ENCODE data around the gene CCDC157. TPM values are rescaled to one million over a fixed set of nuclear protein-coding genes. Genes with fewer than 3 reads are reported as not detected.

CCDC157 gene
- total RNA-seq, 2 experiments from 2014 or later, result 2.4 to 3.7 TPM

- Mint-ChIP-seq H3K4me3 (peak overlapping the region; percentile 93), H3K36me3 (ENCODE audit: low read depth) (peaks cover 48% of the 10 kb centered on the region), H3K9me3 (ENCODE audit: low read depth) (no peaks in the 10 kb centered on the region), H3K27ac (peak overlapping the region; percentile 97), H3K27me3 (no peaks in the 10 kb centered on the region), H3K4me1 (peaks cover 49% of the 10 kb centered on the region)
- CTCF ChIA-PET, result interaction anchor here (0.6 to 7.2 kb wide), 23 partner anchors 9 to 1242 kb away, joined by 3 to 90 read pairs (median 4); partner anchors contain the start of genes CASTOR1, PES1, RNF215 and SEC14L2
- POLR2A ChIA-PET, result interaction anchor here (0.6 to 3.6 kb wide), 8 partner anchors 11 to 1006 kb away, joined by 3 to 18 read pairs (median 5); partner anchors contain the start of genes CCDC157, SEC14L2, SF3A1 and TBC1D10A
- intact Hi-C loops (cut with DNase I, micrococcal nuclease), result loop anchor here (1.0 to 10.0 kb wide), 19 partner anchors 27 to 1619 kb away; partner anchors contain the start of genes SF3A1 (in 2 of the 2), CASTOR1 (in 1 of the 2), CCDC157 (in 1 of the 2) and DRG1 (in 1 of the 2)
- DNase-seq, result peak; percentile 99
- ATAC-seq, result peak; percentile 85
Observed at GRCh38 chr22:30423959-30424533, 67.2 kb downstream of the CCDC157 start.

GRCh38 chr22:30424534-30425326 lies 67.9 kb downstream of the CCDC157 start:
- DNase-seq, result peak; percentile 58
- CTCF ChIA-PET, result interaction anchor here (0.6 to 7.2 kb wide), 21 partner anchors 8 to 1241 kb away, joined by 3 to 90 read pairs (median 4); partner anchors contain the start of genes CASTOR1, RNF215, SEC14L2 and SLC35E4
- intact Hi-C loops (cut with DNase I, micrococcal nuclease), result loop anchor here (1.0 to 10.0 kb wide), 18 partner anchors 27 to 1620 kb away; partner anchors contain the start of genes SF3A1 (in 2 of the 2), CASTOR1 (in 1 of the 2), CCDC157 (in 1 of the 2) and DRG1 (in 1 of the 2)
- peak overlapping the region; percentile 97 for H3K27ac Mint-ChIP-seq
- no peak for ATAC-seq
- H3K4me3 Mint-ChIP-seq, result peak overlapping the region; percentile 93
- H3K9me3 Mint-ChIP-seq (ENCODE audit: low read depth), result no peaks in the 10 kb centered on the region
- peaks cover 44% of the 10 kb centered on the region for H3K36me3 Mint-ChIP-seq (ENCODE audit: low read depth)
- POLR2A ChIA-PET, result interaction anchor here (0.6 to 3.6 kb wide), 9 partner anchors 10 to 545 kb away, joined by 3 to 18 read pairs (median 3); partner anchors contain the start of genes CCDC157, SEC14L2, SF3A1 and TBC1D10A
- peaks cover 49% of the 10 kb centered on the region for H3K4me1 Mint-ChIP-seq
- no peaks in the 10 kb centered on the region for H3K27me3 Mint-ChIP-seq

GRCh38 chr22:30425327-30425615 lies 68.5 kb downstream of the CCDC157 start:
- no peak for ATAC-seq
- ChIA-PET POLR2A (interaction anchor here (0.6 to 3.6 kb wide), 3 partner anchors 17 to 33 kb away, joined by 3 to 18 read pairs (median 3); partner anchors contain the start of gene SEC14L2), CTCF (interaction anchor here (0.6 to 7.2 kb wide), 12 partner anchors 8 to 177 kb away, joined by 3 to 90 read pairs (median 9); partner anchors contain the start of genes CASTOR1, RNF215 and SEC14L2)
- intact Hi-C loops (cut with DNase I, micrococcal nuclease), result loop anchor here in 1 of 2 experiments (10.0 kb wide), 1 partner anchor 1620 kb away; the partner anchor contains the start of gene XBP1
- H3K4me1 Mint-ChIP-seq, result peaks cover 46% of the 10 kb centered on the region
- peaks cover 44% of the 10 kb centered on the region for H3K36me3 Mint-ChIP-seq (ENCODE audit: low read depth)
- peak overlapping the region; percentile 93 for H3K4me3 Mint-ChIP-seq
- DNase-seq, result no peak
- H3K9me3 Mint-ChIP-seq (ENCODE audit: low read depth), result no peaks in the 10 kb centered on the region
- peak overlapping the region; percentile 97 for H3K27ac Mint-ChIP-seq
- H3K27me3 Mint-ChIP-seq, result no peaks in the 10 kb centered on the region

- POLR2A ChIA-PET, result interaction anchor here (0.6 to 3.6 kb wide), 5 partner anchors 16 to 37 kb away, joined by 3 to 18 read pairs (median 4); partner anchors contain the start of gene SEC14L2
- H3K4me3 Mint-ChIP-seq, result peak within 1 kb of the TSS; percentile 93
- peak within 1 kb of the TSS; percentile 97 for H3K27ac Mint-ChIP-seq
- CTCF ChIA-PET, result interaction anchor here (0.6 to 7.2 kb wide), 17 partner anchors 10 to 176 kb away, joined by 3 to 90 read pairs (median 4); partner anchors contain the start of genes CASTOR1, CCDC157, RNF215 and SEC14L2
- no peaks in the 10 kb centered on the region for H3K9me3 Mint-ChIP-seq (ENCODE audit: low read depth)
- peaks cover 41% of the 10 kb centered on the region for H3K36me3 Mint-ChIP-seq (ENCODE audit: low read depth)
- DNase-seq (peak; percentile 64), ATAC-seq (no peak)
- no peaks in the 10 kb centered on the region for H3K27me3 Mint-ChIP-seq
- H3K4me1 Mint-ChIP-seq, result peaks cover 40% of the 10 kb centered on the region
- intact Hi-C loops (cut with DNase I, micrococcal nuclease), result loop anchor here (1.0 to 10.0 kb wide), 4 partner anchors 9 to 1621 kb away; partner anchors contain the start of gene XBP1 (in 1 of the 2)
Observed at GRCh38 chr22:30425616-30426387, 69.0 kb downstream of the CCDC157 start, which contains the start of gene MTFP1. Gene MTFP1, plus strand, starts transcription at chr22:30425768. Its CDS starts 112 bp downstream, at chr22:30425880.

Other genes starting within 250 kb of the CCDC157 start
- 100 to 1,000 TPM in 1 of 2 experiments, 10 to 100 TPM in 1; 77.3 to 105 TPM for gene LIF, start 110.2 kb upstream of the CCDC157 start, total RNA-seq
- gene OSM, start 90.2 kb upstream of the CCDC157 start, total RNA-seq, result 10 to 100 TPM; 13.8 to 17.6 TPM
- gene CASTOR1, start 67.5 kb upstream of the CCDC157 start, total RNA-seq, result 1 to 10 TPM; 1.6 to 2.2 TPM
- gene TBC1D10A, start 30.1 kb upstream of the CCDC157 start, total RNA-seq, result 10 to 100 TPM; 20.1 to 21.6 TPM
- 100 to 1,000 TPM; 254 to 499 TPM for gene SF3A1, start 113 bp upstream of the CCDC157 start, total RNA-seq
- gene RNF215, start 30.4 kb downstream of the CCDC157 start, total RNA-seq, result 1 to 10 TPM; 4.3 to 7.4 TPM
- 10 to 100 TPM; 13.8 to 18.2 TPM for gene SEC14L2, start 40.0 kb downstream of the CCDC157 start, total RNA-seq
- gene MTFP1, start 68.8 kb downstream of the CCDC157 start, total RNA-seq, result 10 to 100 TPM; 47.0 to 54.6 TPM
- gene SEC14L3, start 115.0 kb downstream of the CCDC157 start, total RNA-seq, result not detected
- not detected for gene SEC14L4, start 148.7 kb downstream of the CCDC157 start, total RNA-seq
- not detected for gene SEC14L6, start 189.7 kb downstream of the CCDC157 start, total RNA-seq
- not detected for gene GAL3ST1, start 217.7 kb downstream of the CCDC157 start, total RNA-seq
- gene PES1, start 234.9 kb downstream of the CCDC157 start, total RNA-seq, result 100 to 1,000 TPM; 134 to 137 TPM

Data from activated CD4-positive, alpha-beta T cell treated with anti-CD3 and anti-CD28 coated beads for 36 hours (primary cell).